C4-2B (cell line): ENCODE measurements around the gene PRPF18.

Experiments
- H3K27ac ChIP-seq: fragments of 450-650 bp; 2 replicates; pipeline ENCODE4 v1.5.1; 2017
- ZFX ChIP-seq: fragments of 450-650 bp; IDR thresholded peaks from 2 replicates; pipeline ENCODE4 v1.6.1; 2017
- TF ChIP-seq, protein P1 (sequence below): fragments of 450-650 bp; conservative IDR thresholded peaks from 2 replicates; pipeline ENCODE4 v1.5.1; 2017; ENCODE audit warnings: mild to moderate bottlenecking

Gene PRPF18

DNA sequence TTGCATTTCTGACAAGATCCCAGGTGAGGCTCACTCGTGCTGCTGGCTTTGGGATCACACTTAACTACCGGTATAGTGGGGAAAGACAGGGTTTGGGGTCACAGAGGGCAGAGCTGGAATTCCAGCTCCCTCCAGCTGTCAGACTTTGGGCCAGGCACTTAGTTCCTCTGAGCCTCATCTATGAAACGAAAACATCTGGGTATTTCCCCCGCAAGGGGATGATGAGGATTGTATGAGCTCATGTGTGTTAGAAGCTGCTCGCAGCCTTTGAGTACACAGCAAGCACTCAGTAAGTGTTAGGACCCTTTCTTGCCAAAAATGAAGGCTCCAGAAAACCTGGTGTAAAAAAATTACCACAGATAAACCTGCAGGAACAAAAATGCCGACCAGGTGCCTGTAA, 66.1 kb downstream of the PRPF18 start:
- no peak overlapping the region for H3K27ac ChIP-seq
- TF ChIP-seq ZFX: no peak
- TF ChIP-seq, protein P1, sequence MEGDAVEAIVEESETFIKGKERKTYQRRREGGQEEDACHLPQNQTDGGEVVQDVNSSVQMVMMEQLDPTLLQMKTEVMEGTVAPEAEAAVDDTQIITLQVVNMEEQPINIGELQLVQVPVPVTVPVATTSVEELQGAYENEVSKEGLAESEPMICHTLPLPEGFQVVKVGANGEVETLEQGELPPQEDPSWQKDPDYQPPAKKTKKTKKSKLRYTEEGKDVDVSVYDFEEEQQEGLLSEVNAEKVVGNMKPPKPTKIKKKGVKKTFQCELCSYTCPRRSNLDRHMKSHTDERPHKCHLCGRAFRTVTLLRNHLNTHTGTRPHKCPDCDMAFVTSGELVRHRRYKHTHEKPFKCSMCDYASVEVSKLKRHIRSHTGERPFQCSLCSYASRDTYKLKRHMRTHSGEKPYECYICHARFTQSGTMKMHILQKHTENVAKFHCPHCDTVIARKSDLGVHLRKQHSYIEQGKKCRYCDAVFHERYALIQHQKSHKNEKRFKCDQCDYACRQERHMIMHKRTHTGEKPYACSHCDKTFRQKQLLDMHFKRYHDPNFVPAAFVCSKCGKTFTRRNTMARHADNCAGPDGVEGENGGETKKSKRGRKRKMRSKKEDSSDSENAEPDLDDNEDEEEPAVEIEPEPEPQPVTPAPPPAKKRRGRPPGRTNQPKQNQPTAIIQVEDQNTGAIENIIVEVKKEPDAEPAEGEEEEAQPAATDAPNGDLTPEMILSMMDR: no peak

DNA sequence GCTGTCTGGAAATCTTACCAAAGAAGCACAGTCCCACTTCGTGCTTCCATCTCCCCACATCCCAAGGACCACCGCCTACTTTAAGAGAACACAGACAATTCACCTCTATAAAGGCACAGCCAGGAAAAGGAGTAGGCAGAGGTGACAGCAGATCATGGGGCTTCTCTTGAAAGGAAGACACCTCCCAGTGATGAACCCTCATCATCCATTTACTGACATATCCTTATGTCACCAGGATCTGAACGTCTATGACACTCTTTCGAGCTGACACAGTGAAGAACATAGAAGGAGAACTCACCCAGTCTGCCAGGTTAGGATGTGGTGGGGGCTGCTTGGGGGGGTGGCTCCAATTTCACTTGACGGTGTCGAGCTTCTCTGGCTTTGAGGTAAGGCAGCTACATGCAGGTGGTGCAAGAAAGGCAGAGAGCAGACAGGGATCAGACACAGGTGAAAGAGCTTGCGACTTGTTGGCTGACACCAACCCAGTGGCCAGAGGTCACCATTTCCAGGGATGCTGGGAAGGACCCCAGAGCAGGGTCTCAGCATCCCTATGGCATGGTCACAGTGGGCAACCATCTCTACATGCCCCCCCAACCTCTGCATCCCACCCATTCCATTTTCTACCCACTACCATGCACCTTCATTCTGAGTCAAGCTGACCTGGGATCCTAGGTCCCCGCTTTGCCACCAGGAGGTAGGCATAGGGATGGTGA, 67.5 kb downstream of the PRPF18 start:
- H3K27ac ChIP-seq: no peak overlapping the region
- no peak for TF ChIP-seq ZFX
- TF ChIP-seq, protein P1: no peak

DNA sequence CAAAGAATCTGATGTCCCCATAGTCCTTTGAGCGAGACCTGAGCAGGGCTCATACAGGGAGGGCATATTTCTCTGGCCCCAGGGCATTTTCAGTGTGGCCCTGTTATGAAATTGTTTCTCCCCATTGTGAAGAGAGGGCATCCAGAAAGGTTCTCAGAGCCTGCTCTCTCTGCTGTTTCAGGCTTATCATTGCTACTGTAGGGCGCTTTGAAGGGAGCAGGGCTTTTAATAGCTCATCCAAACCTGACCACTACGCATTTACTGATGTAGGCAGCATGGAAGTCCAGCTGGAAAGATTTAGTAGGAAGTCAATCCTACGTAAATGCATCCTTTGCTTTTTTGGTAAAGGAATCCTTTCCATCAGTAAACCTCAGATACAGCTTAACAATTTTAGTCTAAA, 68.1 kb downstream of the PRPF18 start:
- TF ChIP-seq, protein P1: no peak
- TF ChIP-seq ZFX: no peak
- no peak overlapping the region for H3K27ac ChIP-seq

DNA sequence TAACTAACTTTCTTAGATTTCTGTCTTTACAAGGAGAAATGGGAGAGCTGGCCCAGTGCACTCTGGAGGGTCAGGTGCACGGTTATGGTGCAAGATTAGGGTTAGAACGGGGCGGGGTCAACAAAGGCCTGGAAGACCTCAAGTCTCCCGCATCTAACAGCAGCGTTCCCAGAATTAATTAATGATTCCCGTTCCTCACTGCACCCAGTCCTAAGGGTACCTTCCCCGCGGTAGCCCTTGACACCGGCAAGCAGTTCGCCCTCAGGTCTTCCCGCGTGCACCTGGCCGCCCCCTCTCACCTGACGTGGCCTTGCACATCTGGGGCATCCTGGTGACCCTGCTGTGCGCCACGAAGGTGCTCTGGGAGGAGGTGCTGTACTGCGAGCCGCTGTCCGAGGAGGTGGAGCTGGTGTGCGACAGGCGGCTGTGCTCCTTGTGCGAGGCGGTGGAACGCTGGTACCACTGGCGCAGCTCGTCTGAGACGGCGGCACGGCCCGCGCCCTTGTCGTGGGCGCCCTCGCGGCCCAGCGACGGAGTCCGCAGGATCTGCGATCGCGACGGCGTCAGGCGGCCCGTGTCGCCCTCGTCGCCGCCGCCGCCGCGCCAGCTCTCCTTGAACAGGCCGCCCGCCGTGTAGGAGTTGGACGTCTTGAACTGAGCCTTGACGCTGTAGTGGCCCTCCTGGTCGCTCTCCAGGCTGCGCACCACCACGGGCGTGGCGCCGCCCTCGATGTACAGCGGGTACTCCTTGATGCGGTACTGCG, 69.8 kb downstream of the PRPF18 start:
- no peak for TF ChIP-seq ZFX
- no peak overlapping the region for H3K27ac ChIP-seq

DNA sequence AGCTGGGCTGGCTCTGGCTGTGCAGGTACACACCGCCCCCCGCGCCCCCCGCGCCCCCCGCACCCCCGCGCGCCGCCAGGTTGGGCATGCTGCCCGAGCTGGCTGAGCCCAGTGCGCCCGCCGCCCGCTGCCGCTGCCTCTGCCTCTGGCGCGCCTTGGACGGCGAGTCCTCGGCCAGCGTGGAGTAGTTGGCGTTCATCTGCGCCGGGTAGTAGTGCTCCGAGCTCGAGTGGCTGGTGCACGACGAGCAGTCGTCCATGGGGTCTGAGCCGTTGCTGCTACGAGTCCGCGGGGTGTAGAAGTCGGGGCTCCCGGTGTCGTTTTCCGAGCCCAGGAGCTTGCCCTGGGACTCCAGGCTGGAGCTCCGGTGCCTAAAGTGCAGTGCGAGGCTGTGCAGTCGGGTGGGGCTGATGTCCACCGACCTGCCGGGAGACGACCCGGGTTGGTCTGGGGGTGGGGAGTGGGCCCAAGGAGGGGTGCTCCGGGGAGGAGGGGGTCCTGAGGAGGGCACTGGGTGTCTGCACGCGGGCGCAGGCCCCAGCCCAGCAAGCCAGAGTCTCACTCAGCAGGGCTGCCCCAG, 70.4 kb downstream of the PRPF18 start:
- no peak overlapping the region for H3K27ac ChIP-seq
- TF ChIP-seq, protein P1: no peak
- no peak for TF ChIP-seq ZFX

DNA sequence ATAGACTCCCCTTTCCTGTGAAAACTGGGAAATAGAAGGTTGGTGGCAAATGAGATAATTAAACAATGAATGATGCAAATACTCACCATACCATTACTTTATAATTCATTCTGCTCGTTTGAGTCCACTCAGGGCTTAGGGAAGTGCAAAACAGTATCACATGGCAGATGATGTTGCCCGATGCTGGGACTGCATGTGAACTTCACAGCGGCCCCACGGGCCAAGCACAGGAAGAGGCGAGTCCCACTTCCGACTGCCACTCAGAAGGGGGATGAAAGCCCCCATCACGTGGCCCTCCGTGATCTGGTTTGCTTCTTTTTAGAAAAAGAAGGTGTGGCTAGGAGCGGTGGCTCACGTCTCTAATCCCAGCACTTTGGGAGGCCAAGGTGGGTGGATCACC, 71.5 kb downstream of the PRPF18 start:
- TF ChIP-seq, protein P1: no peak
- TF ChIP-seq ZFX: no peak
- H3K27ac ChIP-seq: no peak overlapping the region

DNA sequence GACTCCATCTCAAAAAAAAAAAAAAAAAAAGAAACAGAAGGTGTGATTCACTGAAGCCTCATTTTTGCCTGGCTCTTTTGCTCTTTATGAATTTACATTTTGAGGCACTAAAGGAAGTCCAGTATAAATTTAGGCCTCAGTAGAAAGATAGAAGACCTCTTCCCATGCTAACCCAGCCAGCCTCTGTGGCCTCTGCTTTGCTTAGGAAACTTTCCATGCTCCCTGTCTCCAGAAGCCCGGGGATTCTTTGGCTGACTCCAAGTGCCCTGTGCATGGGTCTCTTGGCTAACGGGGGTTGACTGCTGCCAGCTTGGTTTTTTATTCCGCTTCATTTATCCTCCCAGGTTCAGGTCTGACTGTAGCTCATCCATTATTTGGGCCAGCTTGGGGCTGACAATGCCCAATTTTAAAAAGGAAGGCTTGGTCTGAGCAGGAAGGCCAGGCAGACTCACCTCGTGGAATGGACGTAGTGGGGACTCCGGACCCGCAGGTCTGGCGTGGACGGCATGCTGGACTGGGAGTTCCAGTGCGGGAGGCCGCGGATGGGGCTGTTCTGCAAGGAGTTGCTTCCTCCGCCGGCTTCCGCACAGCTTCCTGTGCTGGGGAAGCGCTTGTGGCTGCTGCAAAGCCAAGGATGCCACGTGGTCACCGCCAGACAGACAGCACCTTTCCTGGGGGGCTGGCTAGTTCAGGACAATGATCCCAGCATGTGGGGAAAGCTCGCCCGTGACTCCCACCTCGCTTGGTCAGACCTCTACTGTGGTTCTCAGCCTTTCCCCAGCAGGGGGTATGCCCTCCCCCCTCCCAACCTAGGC, 72.3 kb downstream of the PRPF18 start:
- H3K27ac ChIP-seq: no peak overlapping the region
- TF ChIP-seq, protein P1: no peak
- TF ChIP-seq ZFX: no peak
